GM23338 (cell line): ENCODE measurements around the gene CHTF8. TPM values are rescaled to one million over a fixed set of nuclear protein-coding genes. Genes with fewer than 3 reads are reported as not detected.
"Not testable (repeated sequence)": the region's sequence is repeated elsewhere in the genome, so short reads cannot be mapped to it uniquely, and the experiment has no call there.

Experiments used
- ATAC-seq: fragments of 200-7000 bp; cut with Tn5 transposase; 3 replicates; pipeline ENCODE4 v1.9.1; 2020
- DNase-seq: peaks from one replicate; pipeline ENCODE4 v3.0.0-alpha.2; 2015; ENCODE audit warnings: low spot score
- H2AFZ ChIP-seq: fragments of 200-600 bp; sonication (generic); 2 replicates; pipeline ENCODE4 v1.8.0; 2016; ENCODE audit warnings: antibody characterized with exemption, mild to moderate bottlenecking, moderate library complexity
- H3F3A ChIP-seq: fragments of 200-600 bp; sonication (generic); replicated peaks from 2 replicates; pipeline ENCODE4 v1.8.0; 2017; ENCODE audit warnings: antibody characterized with exemption, mixed run types, low read depth
- H3K27ac ChIP-seq: fragments of 200-600 bp; sonication (generic); 2 replicates; pipeline ENCODE4 v1.6.1; 2016; ENCODE audit warnings: low read depth
- H3K27me3 ChIP-seq: fragments of 200-600 bp; sonication (generic); 2 replicates; pipeline ENCODE4 v1.8.0; 2016; ENCODE audit warnings: mild to moderate bottlenecking, mixed run types, moderate library complexity; ENCODE audit not compliant: insufficient read depth
- H3K36me3 ChIP-seq: fragments of 200-600 bp; sonication (generic); 2 replicates; pipeline ENCODE4 v1.8.0; 2016; ENCODE audit warnings: mild to moderate bottlenecking; ENCODE audit not compliant: insufficient read depth
- H3K4me1 ChIP-seq: fragments of 200-600 bp; sonication (generic); 2 replicates; pipeline ENCODE4 v1.8.0; 2016; ENCODE audit warnings: mild to moderate bottlenecking, moderate library complexity; ENCODE audit not compliant: insufficient read depth
- H3K4me2 ChIP-seq: fragments of 200-600 bp; sonication (generic); 2 replicates; pipeline ENCODE4 v1.7.1; 2017; ENCODE audit warnings: mixed run types
- H3K4me3 ChIP-seq: fragments of 200-600 bp; sonication (generic); 2 replicates; pipeline ENCODE4 v1.6.1; 2016; ENCODE audit warnings: mixed run types
- H3K79me2 ChIP-seq: fragments of 200-600 bp; sonication (generic); replicated peaks from 2 replicates; pipeline ENCODE4 v1.8.0; 2017; ENCODE audit warnings: mild to moderate bottlenecking; ENCODE audit not compliant: insufficient read depth
- H3K9me2 ChIP-seq: fragments of 200-600 bp; sonication (generic); 2 replicates; pipeline ENCODE4 v1.8.0; 2017; ENCODE audit not compliant: insufficient read depth
- H4K20me1 ChIP-seq: fragments of 200-600 bp; sonication (generic); replicated peaks from 2 replicates; pipeline ENCODE4 v1.8.0; 2017; ENCODE audit warnings: mild to moderate bottlenecking; ENCODE audit not compliant: insufficient read depth
- H3K27ac Mint-ChIP-seq: 2 replicates; pipeline ENCODE4 v1.8.0; 2020; ENCODE audit warnings: inconsistent platforms, mild to moderate bottlenecking, moderate library complexity, mixed read lengths
- H3K27me3 Mint-ChIP-seq: 3 replicates; pipeline ENCODE4 v1.8.0; 2022; ENCODE audit warnings: low read depth, mild to moderate bottlenecking, moderate library complexity, mixed read lengths, inconsistent platforms; ENCODE audit not compliant: insufficient read depth, poor library complexity
- H3K36me3 Mint-ChIP-seq: 3 replicates; pipeline ENCODE4 v1.8.0; 2021; ENCODE audit warnings: low read depth, mild to moderate bottlenecking, inconsistent platforms, moderate library complexity, mixed read lengths
- H3K4me1 Mint-ChIP-seq: 3 replicates; pipeline ENCODE4 v1.8.0; 2020; ENCODE audit warnings: mild to moderate bottlenecking, inconsistent platforms, mixed read lengths
- H3K4me3 Mint-ChIP-seq: 3 replicates; pipeline ENCODE4 v1.8.0; 2021; ENCODE audit warnings: moderate library complexity, mild to moderate bottlenecking, inconsistent platforms, mixed read lengths
- H3K9me3 Mint-ChIP-seq: 3 replicates; pipeline ENCODE4 v1.8.0; 2020; ENCODE audit warnings: moderate library complexity, mild to moderate bottlenecking, inconsistent platforms, mixed read lengths
- EZH2phosphoT487 ChIP-seq: fragments of 200-600 bp; sonication (generic); IDR thresholded peaks from one replicate; pipeline ENCODE4 v1.8.1; 2018; ENCODE audit warnings: antibody characterized with exemption; ENCODE audit not compliant: unreplicated experiment
- REST ChIP-seq: IDR thresholded peaks from one replicate; pipeline ENCODE4 v1.6.1; 2018; ENCODE audit warnings: antibody characterized with exemption; ENCODE audit not compliant: unreplicated experiment
- ZNF331 ChIP-seq: fragments of 250-450 bp; sonication (Bioruptor Pico); IDR thresholded peaks from 2 replicates; pipeline ENCODE4 v1.5.0; 2020; ENCODE audit warnings: low read depth, mild to moderate bottlenecking, moderate library complexity
- polyA plus RNA-seq: library from polyadenylated mRNA; unstranded; fragments of >200 nt; fragmentation: Nextera tagmentation; extraction: Ambion mirVana; gene quantifications from 2 replicates; pipeline ENCODE4 v1.2.1, GENCODE V29; 2016
- total RNA-seq: library from RNA; depleted of rRNA; stranded (reverse); fragments of >200 nt; shearing (Covaris generic); gene quantifications from 2 replicates; pipeline ENCODE4 v1.2.3, GENCODE V29; 2014
- TF ChIP-seq, protein P1 (sequence below): fragments of 250-450 bp; sonication (Bioruptor Pico); IDR thresholded peaks from 2 replicates; pipeline ENCODE4 v1.5.0; 2020; ENCODE audit warnings: mild to moderate bottlenecking, moderate library complexity
- TF ChIP-seq, protein P2 (sequence below), 2 experiments: fragments of 200-600 bp in 1 of 2; sonication (generic) in 1 of 2; conservative IDR thresholded peaks; 2 replicates each; pipeline versions ENCODE4 v1.5.1 to v1.6.1; 2016 to 2017; ENCODE audit warnings: antibody characterized with exemption in 2 of 2, low read depth in 2 of 2, mild to moderate bottlenecking in 2 of 2, moderate library complexity in 1 of 2

CHTF8 gene
- total and polyA plus RNA-seq, 2 experiments from 2014 or later = 24.4 to 155 TPM

GRCh38 chr16:69141014-69141413, 8.6 kb upstream of the CHTF8 start (continued):
- TF ChIP-seq, protein P1, sequence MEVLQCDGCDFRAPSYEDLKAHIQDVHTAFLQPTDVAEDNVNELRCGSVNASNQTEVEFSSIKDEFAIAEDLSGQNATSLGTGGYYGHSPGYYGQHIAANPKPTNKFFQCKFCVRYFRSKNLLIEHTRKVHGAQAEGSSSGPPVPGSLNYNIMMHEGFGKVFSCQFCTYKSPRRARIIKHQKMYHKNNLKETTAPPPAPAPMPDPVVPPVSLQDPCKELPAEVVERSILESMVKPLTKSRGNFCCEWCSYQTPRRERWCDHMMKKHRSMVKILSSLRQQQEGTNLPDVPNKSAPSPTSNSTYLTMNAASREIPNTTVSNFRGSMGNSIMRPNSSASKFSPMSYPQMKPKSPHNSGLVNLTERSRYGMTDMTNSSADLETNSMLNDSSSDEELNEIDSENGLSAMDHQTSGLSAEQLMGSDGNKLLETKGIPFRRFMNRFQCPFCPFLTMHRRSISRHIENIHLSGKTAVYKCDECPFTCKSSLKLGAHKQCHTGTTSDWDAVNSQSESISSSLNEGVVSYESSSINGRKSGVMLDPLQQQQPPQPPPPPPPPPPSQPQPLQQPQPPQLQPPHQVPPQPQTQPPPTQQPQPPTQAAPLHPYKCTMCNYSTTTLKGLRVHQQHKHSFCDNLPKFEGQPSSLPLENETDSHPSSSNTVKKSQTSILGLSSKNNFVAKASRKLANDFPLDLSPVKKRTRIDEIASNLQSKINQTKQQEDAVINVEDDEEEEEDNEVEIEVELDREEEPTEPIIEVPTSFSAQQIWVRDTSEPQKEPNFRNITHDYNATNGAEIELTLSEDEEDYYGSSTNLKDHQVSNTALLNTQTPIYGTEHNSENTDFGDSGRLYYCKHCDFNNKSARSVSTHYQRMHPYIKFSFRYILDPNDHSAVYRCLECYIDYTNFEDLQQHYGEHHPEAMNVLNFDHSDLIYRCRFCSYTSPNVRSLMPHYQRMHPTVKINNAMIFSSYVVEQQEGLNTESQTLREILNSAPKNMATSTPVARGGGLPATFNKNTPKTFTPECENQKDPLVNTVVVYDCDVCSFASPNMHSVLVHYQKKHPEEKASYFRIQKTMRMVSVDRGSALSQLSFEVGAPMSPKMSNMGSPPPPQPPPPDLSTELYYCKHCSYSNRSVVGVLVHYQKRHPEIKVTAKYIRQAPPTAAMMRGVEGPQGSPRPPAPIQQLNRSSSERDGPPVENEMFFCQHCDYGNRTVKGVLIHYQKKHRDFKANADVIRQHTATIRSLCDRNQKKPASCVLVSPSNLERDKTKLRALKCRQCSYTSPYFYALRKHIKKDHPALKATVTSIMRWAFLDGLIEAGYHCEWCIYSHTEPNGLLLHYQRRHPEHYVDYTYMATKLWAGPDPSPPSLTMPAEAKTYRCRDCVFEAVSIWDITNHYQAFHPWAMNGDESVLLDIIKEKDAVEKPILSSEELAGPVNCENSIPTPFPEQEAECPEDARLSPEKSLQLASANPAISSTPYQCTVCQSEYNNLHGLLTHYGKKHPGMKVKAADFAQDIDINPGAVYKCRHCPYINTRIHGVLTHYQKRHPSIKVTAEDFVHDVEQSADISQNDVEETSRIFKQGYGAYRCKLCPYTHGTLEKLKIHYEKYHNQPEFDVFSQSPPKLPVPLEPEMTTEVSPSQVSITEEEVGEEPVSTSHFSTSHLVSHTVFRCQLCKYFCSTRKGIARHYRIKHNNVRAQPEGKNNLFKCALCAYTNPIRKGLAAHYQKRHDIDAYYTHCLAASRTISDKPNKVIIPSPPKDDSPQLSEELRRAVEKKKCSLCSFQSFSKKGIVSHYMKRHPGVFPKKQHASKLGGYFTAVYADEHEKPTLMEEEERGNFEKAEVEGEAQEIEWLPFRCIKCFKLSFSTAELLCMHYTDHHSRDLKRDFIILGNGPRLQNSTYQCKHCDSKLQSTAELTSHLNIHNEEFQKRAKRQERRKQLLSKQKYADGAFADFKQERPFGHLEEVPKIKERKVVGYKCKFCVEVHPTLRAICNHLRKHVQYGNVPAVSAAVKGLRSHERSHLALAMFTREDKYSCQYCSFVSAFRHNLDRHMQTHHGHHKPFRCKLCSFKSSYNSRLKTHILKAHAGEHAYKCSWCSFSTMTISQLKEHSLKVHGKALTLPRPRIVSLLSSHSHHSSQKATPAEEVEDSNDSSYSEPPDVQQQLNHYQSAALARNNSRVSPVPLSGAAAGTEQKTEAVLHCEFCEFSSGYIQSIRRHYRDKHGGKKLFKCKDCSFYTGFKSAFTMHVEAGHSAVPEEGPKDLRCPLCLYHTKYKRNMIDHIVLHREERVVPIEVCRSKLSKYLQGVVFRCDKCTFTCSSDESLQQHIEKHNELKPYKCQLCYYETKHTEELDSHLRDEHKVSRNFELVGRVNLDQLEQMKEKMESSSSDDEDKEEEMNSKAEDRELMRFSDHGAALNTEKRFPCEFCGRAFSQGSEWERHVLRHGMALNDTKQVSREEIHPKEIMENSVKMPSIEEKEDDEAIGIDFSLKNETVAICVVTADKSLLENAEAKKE (CRISPR knock-in tag) = no peak
- TF ChIP-seq EZH2phosphoT487 = no peak

- not testable (repeated sequence) for H3K4me2 ChIP-seq, H3K4me1 ChIP-seq, H3K4me3 Mint-ChIP-seq, H2AFZ ChIP-seq, H3K27ac Mint-ChIP-seq, H3K27ac ChIP-seq, H3K9me2 ChIP-seq, H3K9me3 Mint-ChIP-seq, H3K4me3 ChIP-seq, H3K27me3 Mint-ChIP-seq, H3K4me1 Mint-ChIP-seq, H3K27me3 ChIP-seq, DNase-seq, ATAC-seq
- peaks cover 85% of the 10 kb centered on the region for H3K36me3 Mint-ChIP-seq
- Histone ChIP-seq H3K79me2 (peaks cover 81% of the 10 kb centered on the region), H4K20me1 (peaks cover 41% of the 10 kb centered on the region), H3K36me3 (peaks cover 78% of the 10 kb centered on the region), H3F3A (peaks cover 30% of the 10 kb centered on the region)
Measured at GRCh38 chr16:69139464-69139863, 7.1 kb upstream of the CHTF8 start.

DNA sequence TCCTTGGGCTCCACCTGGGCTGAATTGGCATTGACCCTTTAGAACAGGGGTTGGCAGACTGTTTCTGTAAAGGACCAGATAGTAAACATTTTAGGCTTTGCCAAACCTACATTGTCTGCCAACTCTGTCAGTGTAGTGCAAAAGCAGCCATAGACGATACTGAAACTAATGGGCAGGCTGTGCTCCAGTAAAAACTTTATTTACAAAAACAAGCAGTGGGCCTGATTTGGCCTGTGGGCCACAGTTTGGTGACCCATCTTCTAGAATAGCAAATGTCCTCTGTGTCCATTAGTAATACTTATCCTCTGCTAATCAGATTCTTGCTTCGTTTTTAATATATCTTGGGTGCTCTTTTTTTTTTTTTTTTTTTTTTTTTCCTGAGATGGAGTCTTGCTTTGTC, 6.2 kb upstream of the CHTF8 start:
- Histone ChIP-seq H3K9me2 (no peaks in the 10 kb centered on the region), H3K27me3 (no peaks in the 10 kb centered on the region), H3K36me3 (peaks cover 69% of the 10 kb centered on the region), H3F3A (peaks cover 31% of the 10 kb centered on the region), H3K79me2 (peaks cover 81% of the 10 kb centered on the region), H3K27ac (no peak overlapping the region), H2AFZ (no peak overlapping the region), H4K20me1 (peaks cover 47% of the 10 kb centered on the region), H3K4me1 (peaks cover 3% of the 10 kb centered on the region), H3K4me3 (no peak overlapping the region), H3K4me2 (no peak overlapping the region)
- H3K27me3 Mint-ChIP-seq = peaks cover 2% of the 10 kb centered on the region
- H3K9me3 Mint-ChIP-seq = no peaks in the 10 kb centered on the region
- peaks cover 85% of the 10 kb centered on the region for H3K36me3 Mint-ChIP-seq
- TF ChIP-seq REST (no peak), EZH2phosphoT487 (no peak), ZNF331 (CRISPR knock-in tag) (no peak)
- TF ChIP-seq, protein P2, sequence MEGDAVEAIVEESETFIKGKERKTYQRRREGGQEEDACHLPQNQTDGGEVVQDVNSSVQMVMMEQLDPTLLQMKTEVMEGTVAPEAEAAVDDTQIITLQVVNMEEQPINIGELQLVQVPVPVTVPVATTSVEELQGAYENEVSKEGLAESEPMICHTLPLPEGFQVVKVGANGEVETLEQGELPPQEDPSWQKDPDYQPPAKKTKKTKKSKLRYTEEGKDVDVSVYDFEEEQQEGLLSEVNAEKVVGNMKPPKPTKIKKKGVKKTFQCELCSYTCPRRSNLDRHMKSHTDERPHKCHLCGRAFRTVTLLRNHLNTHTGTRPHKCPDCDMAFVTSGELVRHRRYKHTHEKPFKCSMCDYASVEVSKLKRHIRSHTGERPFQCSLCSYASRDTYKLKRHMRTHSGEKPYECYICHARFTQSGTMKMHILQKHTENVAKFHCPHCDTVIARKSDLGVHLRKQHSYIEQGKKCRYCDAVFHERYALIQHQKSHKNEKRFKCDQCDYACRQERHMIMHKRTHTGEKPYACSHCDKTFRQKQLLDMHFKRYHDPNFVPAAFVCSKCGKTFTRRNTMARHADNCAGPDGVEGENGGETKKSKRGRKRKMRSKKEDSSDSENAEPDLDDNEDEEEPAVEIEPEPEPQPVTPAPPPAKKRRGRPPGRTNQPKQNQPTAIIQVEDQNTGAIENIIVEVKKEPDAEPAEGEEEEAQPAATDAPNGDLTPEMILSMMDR (conservative IDR thresholded peaks at IDR 0.05; ENCODE audit: low read depth in 2 of 2) = no peak
- no peak overlapping the region for H3K4me3 Mint-ChIP-seq
- ATAC-seq (no peak), DNase-seq (no peak)
- H3K27ac Mint-ChIP-seq = no peak overlapping the region
- peaks cover 10% of the 10 kb centered on the region for H3K4me1 Mint-ChIP-seq
